ENCODE data around the gene PLVAP.
"Not testable (repeated sequence)": the region's sequence is repeated elsewhere in the genome, so short reads cannot be mapped to it uniquely, and the experiment has no call there.

The PLVAP gene

DNA sequence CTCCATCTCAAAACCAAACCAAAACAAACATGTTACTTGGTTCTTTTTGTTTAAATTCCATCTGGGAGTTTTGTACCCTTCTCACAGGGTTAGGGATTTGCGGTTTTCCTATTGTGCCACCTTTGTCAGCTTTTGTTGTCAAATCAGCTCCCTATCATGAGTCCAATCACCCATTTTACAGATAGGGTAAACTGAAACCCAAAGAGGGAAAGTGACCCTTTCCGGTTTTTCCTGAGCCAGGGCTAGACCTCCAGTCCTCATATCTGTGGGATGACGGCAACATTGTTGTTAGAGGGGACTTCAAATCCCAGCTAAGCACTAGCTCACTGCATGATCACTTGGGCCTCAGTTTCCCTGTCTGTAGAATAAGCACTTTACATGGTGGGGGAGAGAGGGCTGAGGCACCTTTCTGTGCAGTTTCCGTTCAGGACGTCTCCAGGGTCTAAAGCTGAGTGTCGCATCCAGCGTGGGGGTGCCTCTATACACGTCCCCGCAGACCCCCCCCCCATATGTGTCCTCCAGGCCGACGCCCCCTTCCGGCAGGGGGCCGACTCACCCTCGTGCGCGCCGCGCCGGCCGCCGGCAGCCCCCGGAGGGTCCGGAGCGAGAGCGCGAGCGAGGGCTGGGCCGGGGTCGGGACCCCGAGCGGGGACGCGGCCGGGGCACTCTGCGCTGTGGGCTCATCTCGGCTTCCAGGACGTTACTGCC, 13.0 kb upstream of the PLVAP start:
- no peak for ATAC-seq

DNA sequence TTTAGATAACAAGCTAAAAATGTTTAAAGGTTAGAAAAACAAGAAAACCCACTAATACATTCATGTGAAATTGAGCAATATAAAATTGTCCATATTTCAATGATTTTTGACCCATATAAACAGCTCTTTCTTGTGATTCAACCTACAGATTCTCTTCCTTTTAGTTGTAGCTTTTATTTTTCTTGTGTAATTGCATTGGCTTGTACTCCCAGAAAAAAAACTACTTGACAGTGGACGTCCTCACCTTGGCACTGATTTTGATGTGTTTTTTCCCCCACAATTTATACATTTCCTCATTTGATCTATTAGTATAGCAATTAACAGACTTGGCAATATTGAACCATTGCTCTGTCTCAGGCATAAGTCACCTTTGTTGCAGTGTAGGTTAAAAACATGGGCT, 12.1 kb upstream of the PLVAP start:
- no peak overlapping the region for H3K4me3 Mint-ChIP-seq
- H3K27ac Mint-ChIP-seq = no peak overlapping the region
- H3K36me3 Mint-ChIP-seq = no peaks in the 10 kb centered on the region
- peaks cover 20% of the 10 kb centered on the region for H3K27me3 Mint-ChIP-seq
- H3K4me1 Mint-ChIP-seq = peaks cover 16% of the 10 kb centered on the region
- peaks cover 3% of the 10 kb centered on the region for H3K9me3 Mint-ChIP-seq
- no peak for ATAC-seq

More for the DNA sequence above, 13.0 kb upstream of the PLVAP start:
- Mint-ChIP-seq H3K36me3 (peaks cover 2% of the 10 kb centered on the region), H3K9me3 (peaks cover 3% of the 10 kb centered on the region), H3K27ac (peak overlapping the region; percentile 34), H3K4me1 (peaks cover 20% of the 10 kb centered on the region), H3K4me3 (no peak overlapping the region), H3K27me3 (peaks cover 20% of the 10 kb centered on the region)

DNA sequence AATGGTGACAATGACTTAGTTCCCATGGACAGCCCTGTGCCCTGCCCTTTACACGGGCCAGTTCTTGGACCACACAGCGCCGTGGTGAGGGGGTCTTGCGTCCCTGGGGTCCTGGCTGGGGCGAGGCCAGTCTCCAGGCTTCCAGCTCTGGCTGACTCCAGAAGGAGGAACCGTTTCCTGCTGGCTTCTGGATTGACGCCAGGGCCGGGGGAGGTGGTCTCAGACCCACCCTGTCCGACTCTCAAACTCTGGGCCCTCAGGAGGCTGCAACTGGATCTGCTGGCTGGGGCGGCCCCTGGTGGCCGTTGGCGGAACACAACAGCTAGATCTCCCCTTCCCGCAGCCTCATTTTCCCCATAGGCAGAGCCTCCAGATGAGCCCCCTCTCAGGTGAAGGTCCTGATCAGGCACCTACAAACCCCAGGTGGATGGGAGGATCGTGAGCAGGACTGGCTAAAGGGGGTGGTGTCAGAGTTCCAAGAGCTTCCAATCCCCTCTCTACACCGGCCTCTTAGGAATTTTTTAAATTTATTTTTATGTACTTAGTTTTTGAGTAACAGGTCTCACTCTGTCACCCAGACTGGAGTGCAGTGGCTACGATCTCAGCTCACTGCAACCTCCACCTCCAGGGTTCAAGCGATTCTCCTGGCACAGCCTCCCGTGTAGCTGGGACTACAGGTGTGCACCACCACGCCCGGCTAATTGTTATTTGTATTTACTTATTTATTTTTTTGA, 8.9 kb upstream of the PLVAP start:
- Mint-ChIP-seq H3K9me3 (peaks cover 3% of the 10 kb centered on the region), H3K4me1 (peaks cover 12% of the 10 kb centered on the region), H3K27me3 (peaks cover 7% of the 10 kb centered on the region), H3K4me3 (no peak overlapping the region), H3K36me3 (no peaks in the 10 kb centered on the region), H3K27ac (no peak overlapping the region)
- ATAC-seq = peak; percentile 52

DNA sequence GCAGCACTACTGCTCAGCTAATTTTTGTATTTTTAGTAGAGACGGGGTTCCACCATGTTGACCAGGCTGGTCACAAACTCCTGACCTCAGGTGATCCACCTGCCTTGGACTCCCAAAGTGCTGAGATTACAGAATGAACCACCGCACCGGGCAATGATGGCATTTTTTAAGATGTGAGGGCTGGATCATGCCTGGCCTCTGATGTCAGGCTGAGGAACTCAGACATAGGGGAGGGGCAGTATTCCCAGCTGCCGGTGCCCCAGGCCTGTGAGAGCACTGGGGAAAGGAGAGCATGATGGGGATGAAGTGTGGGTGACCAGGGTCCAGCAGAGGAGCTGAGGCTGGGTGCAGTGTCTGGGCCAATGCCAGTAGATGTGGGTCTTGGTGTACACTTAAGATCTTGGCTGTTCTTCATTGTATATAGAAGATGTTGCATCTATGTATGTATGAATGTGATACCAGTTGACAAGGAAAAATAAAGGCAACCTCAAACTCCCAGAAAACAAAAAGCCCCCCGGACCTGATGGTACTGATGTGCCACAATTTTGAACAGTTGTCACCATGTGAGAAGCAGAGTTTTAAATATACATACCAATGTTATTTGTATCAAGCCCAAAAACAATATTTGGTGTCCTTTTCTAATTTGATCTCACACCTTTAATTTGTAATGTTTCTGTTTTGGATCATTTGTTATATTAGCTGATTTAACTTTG, 3.4 kb upstream of the PLVAP start:
- no peak overlapping the region for H3K4me3 Mint-ChIP-seq
- peaks cover 41% of the 10 kb centered on the region for H3K27me3 Mint-ChIP-seq
- H3K4me1 Mint-ChIP-seq = peaks cover 19% of the 10 kb centered on the region
- no peaks in the 10 kb centered on the region for H3K36me3 Mint-ChIP-seq
- ATAC-seq = no peak
- H3K9me3 Mint-ChIP-seq = no peaks in the 10 kb centered on the region
- H3K27ac Mint-ChIP-seq = no peak overlapping the region

DNA sequence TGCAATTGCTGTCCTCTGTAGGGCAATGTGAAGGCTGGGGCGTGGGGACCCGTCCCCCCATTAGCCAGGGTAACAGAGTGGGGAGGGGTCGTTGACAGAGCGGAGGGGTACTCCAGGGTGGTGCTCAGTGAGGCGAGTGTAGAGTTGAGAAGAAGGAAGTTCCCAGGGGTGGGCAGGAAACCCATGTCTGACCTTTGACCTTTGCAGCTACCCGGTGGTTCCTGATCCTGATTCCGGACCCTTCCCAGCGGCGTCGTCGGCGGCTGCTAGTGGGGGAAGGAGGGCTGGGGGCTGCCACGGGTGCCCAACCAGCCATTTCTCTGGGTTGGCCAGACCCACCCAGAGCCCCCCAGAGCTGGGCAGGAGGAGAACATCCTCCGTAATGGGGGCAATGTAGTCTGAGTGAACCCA, 2.1 kb upstream of the PLVAP start:
- H3K4me3 Mint-ChIP-seq = no peak overlapping the region
- H3K27me3 Mint-ChIP-seq = peaks cover 44% of the 10 kb centered on the region
- ATAC-seq = peak; percentile 42
- no peak overlapping the region for H3K27ac Mint-ChIP-seq
- no peaks in the 10 kb centered on the region for H3K36me3 Mint-ChIP-seq
- H3K4me1 Mint-ChIP-seq = peaks cover 19% of the 10 kb centered on the region
- no peaks in the 10 kb centered on the region for H3K9me3 Mint-ChIP-seq

DNA sequence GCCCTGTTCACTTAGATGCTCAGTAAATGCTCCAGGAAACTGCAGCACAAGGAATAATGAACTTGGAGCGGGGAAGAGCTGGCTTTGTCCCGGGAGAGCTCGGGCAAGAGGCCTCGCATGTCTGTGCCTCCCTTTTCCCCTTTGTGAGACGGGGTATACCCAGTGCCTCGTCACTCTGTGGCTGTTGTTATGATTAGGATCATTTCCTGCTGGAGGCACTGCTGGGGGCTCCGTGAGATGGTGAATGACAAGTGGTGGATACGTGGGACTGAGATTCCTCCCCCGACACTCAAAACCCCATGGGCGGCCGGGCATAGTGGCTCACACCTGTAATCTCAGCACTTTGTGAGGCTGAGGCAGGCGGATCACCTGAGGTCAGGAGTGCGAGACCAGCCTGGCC, 1.1 kb upstream of the PLVAP start:
- Mint-ChIP-seq H3K4me1 (peaks cover 19% of the 10 kb centered on the region), H3K9me3 (no peaks in the 10 kb centered on the region), H3K27me3 (peaks cover 52% of the 10 kb centered on the region), H3K4me3 (no peak overlapping the region), H3K36me3 (no peaks in the 10 kb centered on the region), H3K27ac (no peak overlapping the region)
- no peak for ATAC-seq

DNA sequence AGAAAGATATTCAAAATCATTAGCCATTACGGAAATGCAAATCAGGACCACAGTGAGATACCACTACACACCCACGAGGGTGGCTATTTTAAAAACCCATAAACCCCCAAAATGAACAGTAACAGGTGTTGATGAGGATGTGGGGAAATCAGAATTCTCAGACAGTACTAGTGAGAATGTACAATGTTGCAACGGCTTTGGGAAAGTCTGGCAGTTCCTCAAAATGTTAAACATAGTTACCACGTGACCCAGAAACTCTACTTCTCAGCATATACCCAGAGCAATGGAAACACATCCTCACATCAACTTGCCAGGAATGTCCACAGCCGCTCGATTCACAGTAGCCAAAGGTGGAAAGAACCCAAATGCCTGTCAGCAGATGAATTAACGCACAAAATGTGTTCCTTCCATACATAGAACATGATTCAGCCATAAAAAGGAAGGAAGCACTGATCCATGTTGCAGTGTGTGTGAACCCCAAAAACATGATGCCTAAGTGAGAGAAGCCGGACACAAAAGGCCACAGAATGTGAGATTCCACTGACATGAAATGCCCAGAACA, 7.0 kb downstream of the PLVAP start:
- Mint-ChIP-seq H3K4me3 (peak overlapping the region; percentile 37), H3K36me3 (no peaks in the 10 kb centered on the region), H3K4me1 (peaks cover 24% of the 10 kb centered on the region), H3K9me3 (peaks cover 2% of the 10 kb centered on the region), H3K27ac (peak overlapping the region; percentile 62), H3K27me3 (peaks cover 36% of the 10 kb centered on the region)
- peak; percentile 97 for ATAC-seq

DNA sequence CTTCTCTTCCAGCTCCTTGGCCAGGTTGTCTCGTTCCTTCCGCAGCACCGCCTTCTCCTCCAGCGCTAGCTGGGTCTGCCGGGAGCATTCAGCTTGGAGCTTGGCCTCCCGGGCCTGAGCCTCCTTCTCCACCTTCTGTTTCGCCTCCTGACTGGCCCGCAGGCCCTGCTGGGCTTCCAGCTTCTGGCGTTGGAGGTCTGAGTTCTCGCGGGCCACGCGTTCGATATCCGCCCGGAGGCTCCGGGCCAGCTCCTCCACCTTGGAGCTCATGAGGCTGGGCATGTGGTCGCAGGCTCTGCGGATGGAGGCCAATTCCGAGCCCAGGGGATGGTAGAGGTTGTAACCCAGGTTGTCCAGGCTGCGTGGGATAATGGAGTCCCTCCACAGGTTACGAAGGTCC, 11.8 kb downstream of the PLVAP start:
- Mint-ChIP-seq H3K9me3 (peaks cover 5% of the 10 kb centered on the region), H3K4me1 (peaks cover 11% of the 10 kb centered on the region), H3K27ac (no peak overlapping the region), H3K27me3 (peaks cover 55% of the 10 kb centered on the region), H3K36me3 (no peaks in the 10 kb centered on the region), H3K4me3 (no peak overlapping the region)
- ATAC-seq = no peak

DNA sequence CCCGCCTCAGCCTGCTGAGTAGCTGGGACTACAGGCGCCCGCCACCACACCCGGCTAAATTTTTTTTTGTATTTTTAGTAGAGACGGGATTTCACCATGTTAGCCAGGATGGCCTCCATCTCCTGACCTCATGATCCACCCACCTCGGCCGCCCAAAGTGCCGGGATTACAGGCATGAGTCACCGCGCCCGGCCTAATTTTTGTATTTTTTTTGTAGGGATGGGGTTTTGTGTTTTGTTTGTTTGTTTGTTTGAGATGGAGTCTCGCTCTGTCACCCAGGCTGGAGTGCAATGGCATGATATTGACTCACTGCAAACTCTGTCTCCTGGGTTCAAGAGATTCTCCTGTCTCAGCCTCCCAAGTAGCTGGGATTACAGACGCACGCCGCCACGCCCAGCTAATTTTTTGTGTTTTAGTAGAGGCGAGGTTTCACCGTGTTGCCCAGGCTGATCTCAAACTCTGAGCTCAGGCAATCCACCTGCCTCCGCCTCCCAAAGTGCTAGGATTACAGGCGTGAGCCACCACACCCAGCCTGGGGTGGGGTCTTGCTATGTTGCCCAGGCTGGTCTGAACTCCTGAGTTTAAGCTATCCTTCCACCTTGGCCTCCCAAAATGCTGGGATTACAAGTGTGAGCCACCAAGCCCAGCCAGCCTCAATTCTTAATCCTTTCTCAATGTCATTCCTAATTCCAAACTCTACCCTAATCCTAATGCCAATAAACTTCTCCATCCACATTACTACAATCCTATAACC, 13.1 kb downstream of the PLVAP start:
- ATAC-seq, H3K4me1 Mint-ChIP-seq, H3K36me3 Mint-ChIP-seq, H3K4me3 Mint-ChIP-seq, H3K27ac Mint-ChIP-seq, H3K9me3 Mint-ChIP-seq: not testable (repeated sequence)
- peaks cover 63% of the 10 kb centered on the region for H3K27me3 Mint-ChIP-seq

DNA sequence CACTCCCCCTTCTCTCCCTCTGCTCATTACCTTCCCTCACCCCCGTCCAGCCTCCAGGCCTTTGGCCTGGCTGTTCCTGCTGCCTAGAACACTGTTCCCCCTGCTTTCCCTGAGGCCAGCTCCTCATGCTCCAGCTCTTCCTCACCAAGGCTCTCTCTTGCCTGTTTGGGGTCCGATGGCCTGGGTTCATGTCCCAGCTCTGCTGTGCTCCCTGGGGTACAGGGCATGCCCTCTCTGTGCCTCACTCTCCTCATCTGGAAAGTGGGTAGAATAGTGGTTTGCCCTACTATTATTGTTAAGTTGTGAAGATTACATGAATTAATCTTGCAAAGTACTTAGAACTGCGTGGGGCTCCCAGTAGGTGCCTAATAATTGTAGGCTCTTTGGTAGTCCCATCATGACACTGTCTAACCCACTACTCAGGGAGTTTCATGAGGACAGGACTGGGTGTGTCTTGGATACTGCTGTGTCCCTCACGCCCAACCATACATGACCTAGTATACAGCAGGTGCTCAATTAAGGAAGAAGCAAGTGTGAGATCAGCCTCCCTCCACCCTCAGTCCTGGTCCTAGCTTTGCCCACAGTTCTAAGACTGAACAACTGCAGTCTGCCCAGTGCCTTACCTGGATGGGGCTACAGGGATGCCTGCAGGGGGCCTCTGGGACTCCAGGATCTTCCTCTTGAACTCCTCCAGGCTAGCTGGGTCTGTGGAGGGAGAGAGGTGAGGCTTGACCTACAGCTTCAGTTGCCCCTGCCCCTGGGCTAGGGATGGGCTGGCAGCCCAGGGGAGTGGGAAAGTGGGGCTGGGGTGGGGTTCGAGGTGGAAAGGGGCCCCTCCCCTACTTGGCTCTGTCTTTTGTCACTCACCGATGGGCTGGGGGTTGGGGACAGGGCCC, 17.0 kb downstream of the PLVAP start:
- no peak for ATAC-seq
- Mint-ChIP-seq H3K27ac (no peak overlapping the region), H3K4me3 (no peak overlapping the region), H3K4me1 (no peaks in the 10 kb centered on the region), H3K9me3 (peaks cover 3% of the 10 kb centered on the region), H3K36me3 (no peaks in the 10 kb centered on the region), H3K27me3 (peaks cover 54% of the 10 kb centered on the region)

DNA sequence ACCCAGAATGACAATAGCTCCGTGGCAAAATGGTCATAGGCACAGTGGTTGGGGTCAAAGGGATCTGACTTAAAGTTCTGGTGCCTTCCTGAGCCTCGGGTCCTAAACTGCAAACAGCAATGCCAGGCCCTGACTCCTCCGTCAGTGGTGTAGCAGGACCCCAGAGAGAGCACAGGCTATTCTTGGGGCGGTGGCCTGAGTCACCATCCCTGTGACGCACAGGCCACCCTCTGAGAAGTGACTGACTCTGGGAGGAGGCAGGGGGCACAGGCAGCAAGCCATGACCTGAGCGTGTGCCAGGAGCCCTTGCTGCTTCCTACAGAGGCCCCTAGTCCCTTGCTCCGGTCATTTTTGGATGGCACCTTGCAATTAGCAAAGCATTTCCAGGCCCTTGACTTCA, 18.7 kb downstream of the PLVAP start:
- Mint-ChIP-seq H3K27ac (no peak overlapping the region), H3K36me3 (no peaks in the 10 kb centered on the region), H3K4me3 (no peak overlapping the region), H3K9me3 (no peaks in the 10 kb centered on the region), H3K27me3 (peaks cover 52% of the 10 kb centered on the region), H3K4me1 (no peaks in the 10 kb centered on the region)
- no peak for ATAC-seq

DNA sequence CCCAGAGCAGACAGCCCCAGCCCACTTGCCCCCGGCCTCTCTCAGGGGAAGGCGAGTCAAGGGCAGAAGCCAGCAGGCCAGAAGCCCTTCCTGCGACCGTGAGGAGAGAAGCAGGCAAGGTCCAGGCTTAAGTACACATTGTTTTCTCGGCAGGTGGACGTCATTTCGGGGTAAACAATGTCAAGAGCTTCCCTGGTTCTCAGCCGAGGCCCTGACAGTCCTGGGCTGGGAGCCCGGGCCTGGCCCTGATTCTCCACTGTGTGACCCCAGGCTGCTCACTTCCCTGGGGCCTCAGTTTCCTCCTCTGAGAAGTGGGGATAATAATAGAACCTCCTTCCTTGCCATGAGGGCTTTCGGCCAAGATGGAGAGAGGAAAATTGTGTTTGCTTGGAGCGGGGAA, 19.4 kb downstream of the PLVAP start:
- Mint-ChIP-seq H3K4me3 (no peak overlapping the region), H3K4me1 (no peaks in the 10 kb centered on the region), H3K27ac (no peak overlapping the region), H3K36me3 (no peaks in the 10 kb centered on the region), H3K9me3 (no peaks in the 10 kb centered on the region), H3K27me3 (peaks cover 54% of the 10 kb centered on the region)
- ATAC-seq = no peak

DNA sequence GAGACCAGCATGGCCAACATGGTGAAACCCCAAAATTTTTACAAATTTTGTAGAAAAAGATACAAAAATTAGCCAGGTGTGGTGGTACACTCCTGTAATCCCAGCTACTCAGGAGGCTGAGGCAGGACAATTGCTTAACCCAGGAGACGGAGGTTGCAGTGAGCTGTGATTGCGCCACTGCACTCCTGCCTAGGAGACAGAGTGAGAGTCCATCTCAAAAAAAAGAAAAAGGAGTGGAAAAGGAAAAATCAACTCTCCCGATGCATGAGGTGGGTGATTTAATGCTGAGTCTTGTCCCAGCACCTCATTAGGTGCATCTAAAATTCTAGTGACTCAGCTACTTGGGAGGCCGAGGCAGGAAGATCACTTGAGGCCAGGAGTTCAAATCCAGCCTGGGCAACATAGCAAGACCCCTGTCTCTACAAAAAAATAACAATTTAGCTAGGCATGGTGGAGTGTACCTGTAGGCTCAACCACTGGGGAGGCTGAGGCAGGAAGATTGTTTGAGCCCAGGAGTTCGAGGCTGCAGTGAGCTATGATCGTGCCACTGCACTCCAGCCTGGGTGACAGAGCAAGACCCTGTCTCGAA, 20.0 kb downstream of the PLVAP start:
- H3K4me1 Mint-ChIP-seq = no peaks in the 10 kb centered on the region
- H3K27me3 Mint-ChIP-seq = peaks cover 54% of the 10 kb centered on the region
- H3K9me3 Mint-ChIP-seq = no peaks in the 10 kb centered on the region
- no peak for ATAC-seq
- H3K36me3 Mint-ChIP-seq = no peaks in the 10 kb centered on the region
- H3K27ac Mint-ChIP-seq = no peak overlapping the region
- no peak overlapping the region for H3K4me3 Mint-ChIP-seq

DNA sequence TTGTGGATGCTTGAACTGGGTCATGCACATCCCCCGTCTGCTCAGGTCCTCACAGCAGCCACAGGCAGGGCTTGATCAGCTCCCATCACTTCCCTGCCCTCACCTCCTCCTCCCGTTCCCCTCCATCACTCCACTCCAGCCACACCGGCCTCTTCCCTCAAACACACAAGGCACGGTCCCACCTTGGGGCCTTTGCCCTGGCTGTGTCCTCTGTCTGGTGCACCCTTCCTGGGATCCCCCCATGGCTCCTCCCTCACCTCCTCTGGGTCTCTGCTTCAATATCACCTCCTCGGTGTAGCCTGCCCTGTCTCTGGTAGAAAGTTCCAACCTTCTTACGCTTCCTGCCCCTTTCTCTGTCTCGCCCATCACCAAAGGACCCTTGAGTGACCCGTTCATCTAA, 23.8 kb downstream of the PLVAP start:
- Mint-ChIP-seq H3K4me3 (no peak overlapping the region), H3K27ac (no peak overlapping the region), H3K9me3 (no peaks in the 10 kb centered on the region), H3K4me1 (peaks cover 15% of the 10 kb centered on the region), H3K36me3 (no peaks in the 10 kb centered on the region), H3K27me3 (peaks cover 68% of the 10 kb centered on the region)
- no peak for ATAC-seq
